Stromal cell of bone marrow (primary cell): ENCODE measurements around the gene GALE.

ENCODE experiments used
- DNase-seq: peaks from one replicate; pipeline ENCODE4 v3.0.0-alpha.2; 2012; ENCODE audit warnings: low read depth

GALE gene

DNA sequence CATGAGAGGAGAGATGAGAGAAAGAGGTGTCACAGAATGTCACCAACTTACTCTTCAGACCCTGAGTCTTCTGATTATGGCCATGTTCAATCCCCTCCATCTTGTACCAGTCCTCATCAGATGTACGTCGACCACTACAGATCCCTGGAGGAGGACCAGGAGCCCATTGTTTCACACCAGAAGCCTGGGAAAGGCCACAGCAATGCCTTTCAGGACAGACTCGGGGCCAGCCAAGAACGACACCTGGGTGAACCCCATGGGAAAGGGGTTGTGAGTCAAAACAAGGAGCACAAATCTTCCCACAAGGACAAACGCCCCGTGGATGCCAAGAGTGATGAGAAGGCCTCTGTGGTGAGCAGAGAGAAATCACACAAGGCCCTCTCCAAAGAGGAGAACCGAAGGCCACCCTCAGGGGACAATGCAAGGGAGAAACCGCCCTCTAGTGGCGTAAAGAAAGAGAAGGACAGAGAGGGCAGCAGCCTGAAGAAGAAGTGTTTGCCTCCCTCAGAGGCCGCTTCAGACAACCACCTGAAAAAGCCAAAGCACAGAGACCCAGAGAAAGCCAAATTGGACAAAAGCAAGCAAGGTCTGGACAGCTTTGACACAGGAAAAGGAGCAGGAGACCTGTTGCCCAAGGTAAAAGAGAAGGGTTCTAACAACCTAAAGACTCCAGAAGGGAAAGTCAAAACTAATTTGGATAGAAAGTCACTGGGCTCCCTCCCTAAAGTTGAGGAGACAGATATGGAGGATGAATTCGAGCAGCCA, 49.3 kb downstream of the GALE start:
- no peak for DNase-seq

GRCh38 chr1:23748016-23748415, 52.5 kb downstream of the GALE start:
- DNase-seq: no peak
